HG03457 (cell line): ENCODE measurements around the gene LRCH3.
A peak's percentile ranks its signal among the peaks of the same experiment; 100 is the strongest.

Experiments
- ATAC-seq: cut with Tn5 transposase; IDR thresholded peaks from one replicate; pipeline ENCODE4 v1.9.1; 2021; ENCODE audit warnings: moderate number of reproducible peaks; ENCODE audit not compliant: unreplicated experiment

The LRCH3 gene

GRCh38 chr3:197791892-197792647 lies 1.0 kb downstream of the LRCH3 start:
- peak; percentile 4 for ATAC-seq

DNA sequence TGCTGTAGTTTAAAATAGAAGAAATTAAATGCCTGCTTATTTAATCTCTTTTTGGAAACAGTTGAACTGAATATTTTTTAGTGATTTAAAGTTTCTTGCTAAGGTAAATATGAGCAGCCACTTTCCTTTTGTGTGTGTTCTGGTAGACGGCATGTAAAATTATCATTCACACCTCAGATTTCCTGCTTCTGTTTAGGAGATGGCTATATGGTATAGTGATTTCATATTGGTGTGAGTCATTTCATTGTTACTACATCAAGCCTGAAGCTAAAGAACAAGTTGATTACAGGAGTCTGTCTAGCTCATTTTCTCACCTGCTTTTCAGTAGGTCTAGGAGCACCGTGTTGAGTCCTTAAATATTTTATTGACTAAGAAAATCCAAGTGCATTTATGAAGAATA lies 2.2 kb downstream of the LRCH3 start:
- no peak for ATAC-seq

GRCh38 chr3:197794115-197794514 lies 3.1 kb downstream of the LRCH3 start:
- ATAC-seq: no peak

- ATAC-seq: no peak
Measured at GRCh38 chr3:197795200-197795599, 4.1 kb downstream of the LRCH3 start.

DNA sequence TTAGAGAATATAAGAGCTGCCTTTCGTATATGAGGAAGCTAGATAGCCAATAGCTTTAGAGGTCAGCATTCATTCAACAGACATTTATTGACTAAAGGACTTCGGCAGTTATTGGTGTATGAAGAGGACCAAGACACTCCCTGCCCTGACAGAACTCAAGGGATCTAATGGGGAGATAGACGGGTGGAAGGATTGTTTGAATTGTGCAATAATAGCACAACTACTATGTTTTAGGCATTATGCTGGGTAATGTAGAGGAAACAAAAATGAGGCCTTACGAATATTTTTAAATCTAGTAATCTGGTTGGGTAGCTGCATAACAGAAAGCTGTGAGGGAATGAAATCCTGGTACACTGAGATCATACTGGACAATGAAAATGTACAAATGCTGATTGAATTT lies 5.0 kb downstream of the LRCH3 start:
- ATAC-seq: no peak

DNA sequence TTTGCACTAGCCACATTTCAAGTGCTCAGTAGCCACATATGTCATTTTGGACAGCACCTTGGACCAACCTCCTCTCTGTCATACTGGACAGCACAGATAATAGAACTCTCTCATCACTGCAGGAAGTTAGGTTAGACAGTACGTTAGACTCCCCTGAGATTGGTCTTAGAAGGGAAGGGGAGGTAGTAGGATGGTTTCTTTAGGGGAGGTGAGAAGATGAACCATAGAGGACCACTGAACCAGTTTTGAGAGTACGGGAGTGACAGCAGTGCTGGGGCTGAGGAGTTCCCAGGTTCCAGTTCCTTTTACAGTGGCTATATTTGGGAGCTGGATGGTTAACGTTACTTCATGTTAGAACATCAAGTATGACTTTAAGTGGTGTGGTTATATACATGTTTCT lies 7.8 kb downstream of the LRCH3 start:
- ATAC-seq: peak; percentile 41

DNA sequence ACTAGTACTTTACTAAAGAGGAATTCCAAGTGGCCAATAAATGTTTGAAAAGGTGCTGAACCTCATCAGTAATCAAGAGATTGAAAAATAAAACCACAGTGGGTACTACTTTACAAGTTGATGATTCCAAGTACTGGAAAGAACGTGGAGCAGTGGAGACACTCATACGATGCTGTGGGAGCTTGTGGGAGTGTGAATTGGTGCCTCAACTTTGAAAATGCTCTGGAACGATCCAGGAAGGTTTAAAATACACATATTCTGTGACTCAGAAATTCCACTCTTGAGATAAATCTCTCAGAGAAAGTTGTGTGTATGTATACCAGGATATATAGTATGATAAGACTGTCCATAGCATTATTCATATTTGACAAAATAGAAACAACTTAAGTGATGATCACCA lies 9.3 kb downstream of the LRCH3 start:
- no peak for ATAC-seq

- ATAC-seq: no peak
Measured at GRCh38 chr3:197801891-197802778, 11.1 kb downstream of the LRCH3 start.

DNA sequence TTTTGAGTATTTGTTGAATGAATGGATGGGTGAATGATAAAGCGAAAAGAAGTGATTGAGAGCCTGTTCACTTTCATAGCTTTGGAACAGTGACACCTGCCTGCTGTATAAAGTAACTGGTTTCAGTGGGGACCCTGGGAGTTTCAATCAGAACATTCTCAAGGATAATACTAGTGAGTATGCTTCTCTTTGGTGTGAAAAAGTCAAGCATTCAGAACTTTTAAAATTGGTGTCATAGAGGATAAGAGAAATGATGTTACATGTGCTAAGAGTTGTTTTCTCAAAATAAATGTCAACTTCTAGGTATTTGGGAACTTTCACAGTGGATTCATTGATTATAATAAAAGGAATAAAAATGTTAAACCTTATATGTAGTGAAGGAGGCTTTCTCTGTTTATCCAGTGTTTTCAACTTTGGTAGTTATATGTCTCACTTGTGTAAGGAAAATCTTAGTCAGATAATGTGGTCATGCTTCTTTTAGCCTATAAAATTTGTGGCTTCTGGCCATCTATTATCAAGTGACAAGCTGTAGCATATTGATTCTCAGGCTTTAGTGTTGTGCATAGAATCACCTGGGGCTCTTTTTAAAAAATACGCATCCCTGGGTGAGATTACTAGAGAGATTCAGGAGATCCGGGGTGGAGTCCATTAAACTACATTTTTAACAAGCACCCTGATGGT lies 11.9 kb downstream of the LRCH3 start:
- ATAC-seq: no peak

DNA sequence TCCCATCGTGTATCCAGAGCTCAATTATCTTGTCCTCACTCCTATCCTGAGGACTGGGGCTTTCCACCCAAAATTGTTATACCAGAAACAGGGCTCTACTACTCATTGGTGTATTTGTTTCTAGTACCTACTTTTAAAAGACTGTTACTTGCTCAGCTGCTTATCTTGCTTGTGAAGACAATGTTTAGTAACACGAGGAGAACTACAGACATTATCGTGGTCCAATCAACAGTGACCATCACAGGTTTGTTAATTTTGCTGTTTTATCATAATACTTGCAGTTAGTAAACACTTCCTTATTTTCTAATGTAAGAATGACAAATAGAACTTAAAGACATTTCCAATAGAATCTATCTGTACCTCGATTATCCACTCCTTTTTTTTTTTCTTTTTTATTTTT lies 13.5 kb downstream of the LRCH3 start:
- ATAC-seq: no peak

- no peak for ATAC-seq
Measured at GRCh38 chr3:197807969-197808587, 17.0 kb downstream of the LRCH3 start.

GRCh38 chr3:197809356-197810020 lies 18.4 kb downstream of the LRCH3 start:
- ATAC-seq: no peak

GRCh38 chr3:197810901-197811300 lies 19.8 kb downstream of the LRCH3 start:
- no peak for ATAC-seq

- ATAC-seq: no peak
Measured at GRCh38 chr3:197811343-197811742, 20.3 kb downstream of the LRCH3 start.

DNA sequence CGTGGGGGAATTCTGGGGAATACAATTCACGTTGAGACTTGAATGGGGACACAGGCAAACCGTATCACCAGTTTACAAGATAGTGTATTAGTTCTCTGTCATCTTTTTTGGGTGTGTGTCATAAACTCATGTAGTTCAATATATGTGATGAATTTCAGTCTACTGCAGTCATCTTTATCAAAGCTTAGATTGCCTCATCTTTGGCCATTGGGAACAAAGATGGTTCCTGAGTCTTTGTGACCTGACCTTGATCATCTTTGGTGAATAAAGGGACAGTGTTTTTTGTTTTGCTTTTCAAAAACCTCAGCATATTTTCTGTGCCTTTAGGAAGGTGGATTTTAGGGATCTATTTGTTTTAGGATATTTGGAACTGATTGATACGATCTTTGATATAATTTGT lies 23.3 kb downstream of the LRCH3 start:
- no peak for ATAC-seq

DNA sequence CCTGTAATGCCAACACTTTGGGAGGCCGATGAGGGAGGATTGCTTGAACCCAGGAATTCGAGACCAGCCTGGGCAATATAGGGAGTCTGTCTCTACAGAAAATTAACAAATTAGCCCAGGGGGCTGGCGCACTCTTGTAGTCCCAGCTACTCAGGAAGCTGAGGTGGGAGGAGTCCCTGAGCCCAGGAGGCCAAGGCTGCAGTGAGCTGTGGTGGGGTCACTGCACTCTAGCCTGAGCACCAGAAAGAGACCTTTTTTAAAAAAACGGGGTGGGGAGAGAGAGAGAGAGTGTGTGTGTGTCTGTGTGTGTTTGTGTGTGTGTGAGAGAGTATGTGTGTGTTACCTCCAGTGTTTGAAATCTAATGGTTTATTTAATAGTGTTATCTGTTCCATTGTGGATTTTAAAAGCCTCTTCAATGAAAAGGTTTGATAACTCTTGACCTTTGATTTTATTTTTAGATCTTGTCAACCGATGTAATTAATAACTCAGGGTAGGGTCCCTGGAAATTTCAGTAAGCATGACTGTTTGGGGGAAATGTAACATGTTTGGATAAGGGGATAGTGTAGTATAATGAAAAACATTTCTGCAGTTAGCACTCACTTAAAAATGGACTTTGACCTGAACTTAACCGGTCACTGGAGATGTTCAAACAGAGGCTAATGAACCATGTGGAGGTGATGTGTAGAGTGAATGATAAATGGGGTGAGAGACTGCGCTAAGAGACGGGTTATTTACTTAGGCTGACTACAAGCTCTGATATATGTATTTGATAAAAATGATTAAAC lies 29.7 kb downstream of the LRCH3 start:
- ATAC-seq: no peak

DNA sequence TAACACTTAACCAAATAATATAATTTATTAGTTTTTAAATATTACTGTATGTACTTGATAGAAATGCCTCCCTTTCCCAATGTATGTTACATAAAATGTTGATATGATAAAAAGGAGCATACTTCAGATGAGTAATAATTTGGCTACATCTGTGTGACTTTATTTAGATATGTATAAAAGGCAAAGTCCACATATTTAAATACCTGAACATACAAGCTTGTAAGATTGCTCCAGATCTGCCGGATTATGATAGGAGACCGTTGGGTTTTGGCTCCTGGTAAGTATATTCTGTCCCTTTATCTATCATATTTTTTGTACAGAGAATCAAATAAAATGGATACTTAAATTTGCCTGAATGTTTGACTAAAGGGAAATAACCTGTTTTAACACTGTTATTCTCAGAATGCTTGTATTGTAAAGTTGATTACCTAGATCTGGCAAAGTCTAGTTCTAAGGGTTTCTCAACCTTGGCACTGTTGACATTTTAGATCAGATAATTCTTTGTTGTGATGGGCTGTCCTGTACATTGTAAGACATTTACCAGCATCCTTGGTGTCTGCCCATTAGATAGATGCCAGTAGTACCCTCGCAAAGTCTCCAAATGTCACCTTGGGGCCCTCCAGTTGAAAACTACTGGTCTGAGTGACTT lies 38.5 kb downstream of the LRCH3 start:
- no peak for ATAC-seq

GRCh38 chr3:197830308-197830966 lies 39.4 kb downstream of the LRCH3 start:
- no peak for ATAC-seq

- ATAC-seq: no peak
Measured at GRCh38 chr3:197830967-197831313, 39.9 kb downstream of the LRCH3 start.
